ENCODE data around the gene FMN2. TPM values are rescaled to one million over a fixed set of nuclear protein-coding genes. Genes with fewer than 3 reads are reported as not detected.
A peak's percentile ranks its signal among the peaks of the same experiment; 100 is the strongest.

FMN2 gene
- total RNA-seq, 1 donor = 34.5 TPM

DNA sequence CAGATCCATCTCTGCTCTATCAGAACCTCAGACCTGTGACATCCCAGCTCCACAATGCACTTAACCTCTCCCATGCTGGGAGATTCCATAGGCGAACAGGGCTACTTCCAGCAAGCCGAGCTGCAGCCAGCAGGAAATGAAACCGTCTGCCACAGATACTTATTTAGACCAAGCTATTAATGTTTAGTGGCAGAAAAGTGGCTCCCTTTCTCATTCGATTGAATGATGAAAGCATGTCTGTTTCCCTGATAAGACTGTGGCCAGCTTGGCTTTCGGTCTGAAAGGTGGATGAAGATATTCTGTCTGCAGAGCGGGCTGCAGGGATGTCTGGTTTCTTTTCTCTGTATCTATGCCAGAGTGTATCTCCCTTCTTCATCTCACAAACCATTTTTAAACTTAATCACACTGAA is 373.9 kb downstream of the FMN2 start:
- TF ChIP-seq, protein P1, sequence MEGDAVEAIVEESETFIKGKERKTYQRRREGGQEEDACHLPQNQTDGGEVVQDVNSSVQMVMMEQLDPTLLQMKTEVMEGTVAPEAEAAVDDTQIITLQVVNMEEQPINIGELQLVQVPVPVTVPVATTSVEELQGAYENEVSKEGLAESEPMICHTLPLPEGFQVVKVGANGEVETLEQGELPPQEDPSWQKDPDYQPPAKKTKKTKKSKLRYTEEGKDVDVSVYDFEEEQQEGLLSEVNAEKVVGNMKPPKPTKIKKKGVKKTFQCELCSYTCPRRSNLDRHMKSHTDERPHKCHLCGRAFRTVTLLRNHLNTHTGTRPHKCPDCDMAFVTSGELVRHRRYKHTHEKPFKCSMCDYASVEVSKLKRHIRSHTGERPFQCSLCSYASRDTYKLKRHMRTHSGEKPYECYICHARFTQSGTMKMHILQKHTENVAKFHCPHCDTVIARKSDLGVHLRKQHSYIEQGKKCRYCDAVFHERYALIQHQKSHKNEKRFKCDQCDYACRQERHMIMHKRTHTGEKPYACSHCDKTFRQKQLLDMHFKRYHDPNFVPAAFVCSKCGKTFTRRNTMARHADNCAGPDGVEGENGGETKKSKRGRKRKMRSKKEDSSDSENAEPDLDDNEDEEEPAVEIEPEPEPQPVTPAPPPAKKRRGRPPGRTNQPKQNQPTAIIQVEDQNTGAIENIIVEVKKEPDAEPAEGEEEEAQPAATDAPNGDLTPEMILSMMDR (IDR thresholded peaks at IDR 0.05; ENCODE audit: insufficient read depth, low read length) = no peak
- H3K4me3 ChIP-seq (ENCODE audit: low read depth, low read length) = no peak overlapping the region
- DNase-seq (ENCODE audit: low read depth) = no peak

DNA sequence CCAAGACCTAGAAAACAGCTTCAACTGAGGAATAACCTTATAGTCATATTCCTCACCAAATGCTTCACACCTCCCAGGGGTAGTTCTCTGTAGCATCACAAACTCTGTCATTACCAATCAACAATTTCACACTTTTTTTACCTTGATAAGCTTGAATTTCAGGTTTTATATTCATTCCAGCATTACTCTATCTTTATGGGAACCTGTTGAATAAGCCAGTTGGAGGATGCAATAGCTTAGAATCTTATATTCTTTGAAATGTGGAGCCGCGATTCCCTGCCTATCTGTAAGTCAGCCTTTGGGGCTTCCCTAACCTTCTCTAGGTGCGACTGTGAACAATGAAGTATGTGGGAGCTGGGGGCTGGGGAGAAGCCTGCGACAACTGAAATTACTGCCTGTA is 374.8 kb downstream of the FMN2 start:
- H3K4me3 ChIP-seq (ENCODE audit: low read depth, low read length) = no peak overlapping the region
- TF ChIP-seq, protein P1 (IDR thresholded peaks at IDR 0.05; ENCODE audit: insufficient read depth, low read length) = no peak
- DNase-seq (ENCODE audit: low read depth) = no peak

GRCh38 chr1:240467895-240468294 is 376.2 kb downstream of the FMN2 start:
- no peak for DNase-seq (ENCODE audit: low read depth)
- TF ChIP-seq, protein P1 (IDR thresholded peaks at IDR 0.05; ENCODE audit: insufficient read depth, low read length) = no peak
- no peak overlapping the region for H3K4me3 ChIP-seq (ENCODE audit: low read depth, low read length)

GRCh38 chr1:240468656-240469055 is 377.0 kb downstream of the FMN2 start:
- peak; percentile 71 for DNase-seq (ENCODE audit: low read depth)
- TF ChIP-seq, protein P1 (IDR thresholded peaks at IDR 0.05; ENCODE audit: insufficient read depth, low read length) = no peak
- no peak overlapping the region for H3K4me3 ChIP-seq (ENCODE audit: low read depth, low read length)

GRCh38 chr1:240474133-240474614 is 382.5 kb downstream of the FMN2 start:
- no peak overlapping the region for H3K4me3 ChIP-seq (ENCODE audit: low read depth, low read length)
- peak; percentile 94 for DNase-seq (ENCODE audit: low read depth)

GRCh38 chr1:240475832-240476231 is 384.1 kb downstream of the FMN2 start:
- TF ChIP-seq, protein P1 (IDR thresholded peaks at IDR 0.05; ENCODE audit: insufficient read depth, low read length) = no peak
- DNase-seq (ENCODE audit: low read depth) = no peak
- H3K4me3 ChIP-seq (ENCODE audit: low read depth, low read length) = no peak overlapping the region

More at GRCh38 chr1:240474133-240474614, 382.5 kb downstream of the FMN2 start:
- TF ChIP-seq, protein P1 (IDR thresholded peaks at IDR 0.05; ENCODE audit: insufficient read depth, low read length) = no peak

- H3K4me3 ChIP-seq (ENCODE audit: low read depth, low read length) = no peak overlapping the region
- TF ChIP-seq, protein P1 (IDR thresholded peaks at IDR 0.05; ENCODE audit: insufficient read depth, low read length) = no peak
- no peak for DNase-seq (ENCODE audit: low read depth)
Observed at GRCh38 chr1:240478536-240478935, 386.9 kb downstream of the FMN2 start.
